Adrenal gland (tissue), 19 donors: ENCODE data around the gene MDM2. TPM values are rescaled to one million over a fixed set of nuclear protein-coding genes. Genes with fewer than 3 reads are reported as not detected.

Experiments
- DNase-seq, 7 donors: peaks; one replicate each; pipeline ENCODE4 v3.0.0-alpha.2; 2019 to 2020
- H3K27ac ChIP-seq, 5 donors: fragments of 200-600 bp; sonication (generic) in 4 of 5; 1 replicate in 3 of 5; 2 replicates in 2 of 5; pipeline versions ENCODE4 v1.5.1 to v1.8.0; 2016 to 2020; ENCODE audit warnings: mild to moderate bottlenecking in 1 of 5
- H3K27me3 ChIP-seq: fragments of 200-600 bp; 2 replicates; pipeline ENCODE4 v1.8.0; 2021
- H3K36me3 ChIP-seq, 2 donors: fragments of 200-600 bp; replicated peaks in 1 of 2; 1 replicate in 1 of 2; 2 replicates in 1 of 2; pipeline versions ENCODE4 v1.5.1 to v1.8.0; 2018 to 2022
- H3K4me1 ChIP-seq, 2 donors: fragments of 200-600 bp; replicated peaks in 1 of 2; 1 replicate in 1 of 2; 2 replicates in 1 of 2; pipeline versions ENCODE4 v1.5.1 to v1.8.0; 2018 to 2021
- H3K4me3 ChIP-seq, 4 donors: fragments of 200-600 bp; sonication (generic) in 3 of 4; one replicate each; pipeline ENCODE4 v1.5.1; 2016 to 2018
- H3K9me3 ChIP-seq, 3 donors: fragments of 200-600 bp; sonication (generic) in 1 of 3; replicated peaks in 1 of 3; 1 replicate in 2 of 3; 2 replicates in 1 of 3; pipeline versions ENCODE4 v1.5.1 to v1.8.0; 2016 to 2021
- POLR2A ChIP-seq, 2 donors: fragments of 450-650 bp; IDR thresholded peaks; one replicate each; pipeline ENCODE4 v1.6.1; 2017; ENCODE audit warnings: antibody characterized with exemption in 2 of 2, mild to moderate bottlenecking in 2 of 2, moderate library complexity in 1 of 2
- WGBS, 4 donors: extraction: QIAGEN DNeasy Blood & Tissue Kit in 2 of 4; methylation state at CpG; one replicate each; pipeline versions ENCODE4 v1.1.5 to v1.1.7; 2013 to 2017; 5-methylcytosine and 5-hydroxymethylcytosine counted together
- intact Hi-C, 2 donors: fragments of 100-400 bp; cut with DNase I; formaldehyde crosslinking; loops; one replicate each; pipeline versions ENCODE4 v1.14.1 to v1.15.0; 2022 to 2023
- long read RNA-seq, 10 donors: library from polyadenylated mRNA in 3 of 10; unstranded in 2 of 10; stranded (forward) in 1 of 10; transcript quantifications; one replicate each; pipeline ENCODE4 v2.0.0 and lab custom pipeline, GENCODE V29; 2021 to 2026
- polyA plus RNA-seq, 3 donors: library from polyadenylated mRNA; stranded (reverse); fragments of 200-250 nt in 2 of 3; fragments of 350-450 nt in 1 of 3; fragmentation: Illumina TruSeq in 1 of 3; extraction: RNeasy Lipid Tissue Mini Kit (QIAGEN cat#74804) in 1 of 3; gene quantifications; one replicate each; pipeline ENCODE4 v1.2.3, GENCODE V29; 2013 to 2014
- total RNA-seq, 9 donors: library from RNA; depleted of rRNA in 4 of 9; stranded (reverse); fragments of >200 nt in 4 of 9; fragments of 120-200 nt in 1 of 9; fragmentation: NEBNext Ultra II Directional in 1 of 9; extraction: Animal tissue kit (Norgen Biotek cat#: 25700) in 1 of 9; gene quantifications; one replicate each; pipeline versions ENCODE4 v1.1.0 to v1.2.4, GENCODE V29; 2013 to 2023
- TF ChIP-seq, protein P1 (sequence below), 6 experiments: fragments of 450-650 bp in 4 of 6; fragments of 200-600 bp in 2 of 6; sonication (generic) in 1 of 6; IDR thresholded peaks; 1 replicate in 5 of 6; 2 replicates in 1 of 6; pipeline versions ENCODE4 v1.5.1 to v1.8.0; 2016 to 2021; ENCODE audit warnings: antibody characterized with exemption in 6 of 6, mild to moderate bottlenecking in 2 of 6, moderate library complexity in 1 of 6
- donor health status: healthy with polysubstance abuse.
- donor health status: Bipolar disorder and iron deficiency.
- donor health status: DM: yes; HTN: yes; CAD: no.
- donor health status: DM: no; HTN: no; CAD: no.
- donor health status: DM: no; HTN: no; CAD: no.
- donor health status: DM: yes; HTN: yes; CAD: no.

The MDM2 gene
- 100 to 1,000 TPM in 4 of 9 donors, 10 to 100 TPM in 5; 44.3 to 144 (median 99.9) TPM for total RNA-seq
- 100 to 1,000 TPM in 2 of 3 donors, 10 to 100 TPM in 1; 52.0 to 241 (median 134) TPM for polyA plus RNA-seq
- long read RNA-seq, donor 1, full-length matches to known transcripts = 4 of 4 reads
- long read RNA-seq, donor 1, partial matches to known transcripts = 0 of 4 reads
- long read RNA-seq, donor 1, other reads (novel, unspliced or antisense) = 0 of 4 reads
- long read RNA-seq, donor 2, full-length matches to known transcripts = 8 of 8 reads
- long read RNA-seq, donor 2, partial matches to known transcripts = 0 of 8 reads
- long read RNA-seq, donor 2, other reads (novel, unspliced or antisense) = 0 of 8 reads
- long read RNA-seq, donor 3, full-length matches to known transcripts = 6 of 19 reads
- long read RNA-seq, donor 3, partial matches to known transcripts = 6 of 19 reads
- long read RNA-seq, donor 3, other reads (novel, unspliced or antisense) = 7 of 19 reads
- long read RNA-seq, donor 4, full-length matches to known transcripts = 3 of 3 reads
- long read RNA-seq, donor 4, partial matches to known transcripts = 0 of 3 reads
- long read RNA-seq, donor 4, other reads (novel, unspliced or antisense) = 0 of 3 reads
- long read RNA-seq, donor 5, full-length matches to known transcripts = 8 of 11 reads
- long read RNA-seq, donor 5, partial matches to known transcripts = 0 of 11 reads
- long read RNA-seq, donor 5, other reads (novel, unspliced or antisense) = 3 of 11 reads
- long read RNA-seq, donor 6, full-length matches to known transcripts = 8 of 10 reads
- long read RNA-seq, donor 6, partial matches to known transcripts = 0 of 10 reads
- long read RNA-seq, donor 6, other reads (novel, unspliced or antisense) = 2 of 10 reads
- long read RNA-seq, donor 7, full-length matches to known transcripts = 5 of 5 reads
- long read RNA-seq, donor 7, partial matches to known transcripts = 0 of 5 reads
- long read RNA-seq, donor 7, other reads (novel, unspliced or antisense) = 0 of 5 reads
- long read RNA-seq, donor 8, full-length matches to known transcripts = 7 of 7 reads
- long read RNA-seq, donor 8, partial matches to known transcripts = 0 of 7 reads
- long read RNA-seq, donor 8, other reads (novel, unspliced or antisense) = 0 of 7 reads
- long read RNA-seq, donor 9, full-length matches to known transcripts = 8 of 8 reads
- long read RNA-seq, donor 9, partial matches to known transcripts = 0 of 8 reads
- long read RNA-seq, donor 9, other reads (novel, unspliced or antisense) = 0 of 8 reads
- long read RNA-seq, donor 10, partial matches to known transcripts = 0 of 1 reads
- long read RNA-seq, donor 10, other reads (novel, unspliced or antisense) = 0 of 1 reads

DNA sequence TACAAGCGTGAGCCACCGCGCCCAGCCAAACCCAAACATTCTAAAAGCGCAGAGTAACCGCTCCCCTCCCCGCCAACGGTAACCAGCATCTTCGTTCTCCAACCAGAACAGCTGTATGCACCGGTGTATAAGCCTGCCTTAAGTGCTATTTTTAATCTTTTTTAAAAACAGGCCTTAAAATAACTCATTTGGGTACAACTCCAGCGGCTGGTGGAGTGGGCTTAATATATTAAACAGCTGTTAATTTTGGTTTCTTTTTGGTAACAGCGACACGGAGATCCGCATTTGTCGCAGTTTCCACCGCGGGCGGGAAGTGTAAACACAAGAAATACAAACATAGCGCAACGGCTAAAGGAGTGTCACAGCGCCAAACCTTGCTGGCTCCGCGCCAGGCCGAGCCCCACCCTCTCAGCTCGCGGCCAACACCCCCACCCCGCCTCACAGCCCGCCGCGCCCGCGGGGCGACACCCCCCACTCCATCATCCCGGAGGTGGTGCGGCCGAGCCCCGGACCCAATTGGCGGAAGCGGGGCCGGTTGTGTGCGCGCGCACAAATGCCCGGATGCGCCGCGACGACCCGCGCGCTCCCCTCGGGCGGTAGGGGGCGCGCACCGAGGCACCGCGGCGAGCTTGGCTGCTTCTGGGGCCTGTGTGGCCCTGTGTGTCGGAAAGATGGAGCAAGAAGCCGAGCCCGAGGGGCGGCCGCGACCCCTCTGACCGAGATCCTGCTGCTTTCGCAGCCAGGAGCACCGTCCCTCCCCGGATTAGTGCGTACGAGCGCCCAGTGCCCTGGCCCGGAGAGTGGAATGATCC lies at the start of gene MDM2:
Gene MDM2, plus strand, starts transcription at position 602 of the 812 bp plus-strand sequence. CDS start 301 bp downstream, outside the sequence.
- 0 to 1% (median 0%) methylated on average over 19 to 72 of the region's 72 CpGs for WGBS, 4 donors
- TF ChIP-seq, protein P1, sequence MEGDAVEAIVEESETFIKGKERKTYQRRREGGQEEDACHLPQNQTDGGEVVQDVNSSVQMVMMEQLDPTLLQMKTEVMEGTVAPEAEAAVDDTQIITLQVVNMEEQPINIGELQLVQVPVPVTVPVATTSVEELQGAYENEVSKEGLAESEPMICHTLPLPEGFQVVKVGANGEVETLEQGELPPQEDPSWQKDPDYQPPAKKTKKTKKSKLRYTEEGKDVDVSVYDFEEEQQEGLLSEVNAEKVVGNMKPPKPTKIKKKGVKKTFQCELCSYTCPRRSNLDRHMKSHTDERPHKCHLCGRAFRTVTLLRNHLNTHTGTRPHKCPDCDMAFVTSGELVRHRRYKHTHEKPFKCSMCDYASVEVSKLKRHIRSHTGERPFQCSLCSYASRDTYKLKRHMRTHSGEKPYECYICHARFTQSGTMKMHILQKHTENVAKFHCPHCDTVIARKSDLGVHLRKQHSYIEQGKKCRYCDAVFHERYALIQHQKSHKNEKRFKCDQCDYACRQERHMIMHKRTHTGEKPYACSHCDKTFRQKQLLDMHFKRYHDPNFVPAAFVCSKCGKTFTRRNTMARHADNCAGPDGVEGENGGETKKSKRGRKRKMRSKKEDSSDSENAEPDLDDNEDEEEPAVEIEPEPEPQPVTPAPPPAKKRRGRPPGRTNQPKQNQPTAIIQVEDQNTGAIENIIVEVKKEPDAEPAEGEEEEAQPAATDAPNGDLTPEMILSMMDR (IDR thresholded peaks at IDR 0.05) = peak; percentile 55 to 85 (median 78)
- TF ChIP-seq POLR2A (IDR thresholded peaks at IDR 0.05) = peak; percentile 82 to 90
- H3K27me3 ChIP-seq = no peaks in the 10 kb centered on the region
- H3K27ac ChIP-seq = peak within 1 kb of the TSS; percentile 95 to 100 (median 99)
- intact Hi-C loops = no loop called here
- peaks cover 0 to 9% of the 10 kb centered on the region in 2 donors for H3K36me3 ChIP-seq
- peak within 1 kb of the TSS; percentile 74 to 89 (median 88) for H3K4me3 ChIP-seq
- DNase-seq = peak; percentile 95 to 97 (median 96)
- H3K9me3 ChIP-seq = no peaks in the 10 kb centered on the region
- H3K4me1 ChIP-seq = peaks cover 16 to 30% of the 10 kb centered on the region in 2 donors

DNA sequence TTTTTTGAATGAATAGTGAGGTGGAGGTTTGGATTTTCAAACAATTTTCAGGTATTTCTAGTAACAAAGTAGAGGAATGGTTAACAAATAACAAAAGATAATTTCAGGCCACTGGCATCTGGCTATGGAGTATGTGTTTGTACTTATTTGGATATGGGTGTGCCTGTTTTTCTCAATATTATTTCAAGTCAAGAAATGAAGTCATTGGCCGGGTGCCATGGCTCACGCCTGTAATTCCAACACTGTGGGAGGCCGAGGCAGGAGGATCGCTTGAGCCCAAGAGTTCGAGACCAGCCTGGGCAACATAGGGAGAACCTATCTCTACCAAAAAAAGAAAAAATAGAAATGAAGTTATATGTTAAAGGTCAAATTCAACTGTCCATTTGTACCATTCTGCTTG lies 48.1 kb upstream of the MDM2 start:
- no peak for DNase-seq
- H3K4me1 ChIP-seq = no peaks in the 10 kb centered on the region
- H3K36me3 ChIP-seq = peaks cover 0 to 21% of the 10 kb centered on the region in 2 donors
- TF ChIP-seq, protein P1 (IDR thresholded peaks at IDR 0.05) = no peak
- TF ChIP-seq POLR2A (IDR thresholded peaks at IDR 0.05) = no peak
- no peak overlapping the region for H3K4me3 ChIP-seq
- H3K27ac ChIP-seq = no peak overlapping the region
- WGBS, 4 donors = 95 to 97% (median 95%) methylated on average over 5 of the region's 5 CpGs
- no peaks in the 10 kb centered on the region for H3K27me3 ChIP-seq
- no peaks in the 10 kb centered on the region for H3K9me3 ChIP-seq
- intact Hi-C loops = no loop called here

DNA sequence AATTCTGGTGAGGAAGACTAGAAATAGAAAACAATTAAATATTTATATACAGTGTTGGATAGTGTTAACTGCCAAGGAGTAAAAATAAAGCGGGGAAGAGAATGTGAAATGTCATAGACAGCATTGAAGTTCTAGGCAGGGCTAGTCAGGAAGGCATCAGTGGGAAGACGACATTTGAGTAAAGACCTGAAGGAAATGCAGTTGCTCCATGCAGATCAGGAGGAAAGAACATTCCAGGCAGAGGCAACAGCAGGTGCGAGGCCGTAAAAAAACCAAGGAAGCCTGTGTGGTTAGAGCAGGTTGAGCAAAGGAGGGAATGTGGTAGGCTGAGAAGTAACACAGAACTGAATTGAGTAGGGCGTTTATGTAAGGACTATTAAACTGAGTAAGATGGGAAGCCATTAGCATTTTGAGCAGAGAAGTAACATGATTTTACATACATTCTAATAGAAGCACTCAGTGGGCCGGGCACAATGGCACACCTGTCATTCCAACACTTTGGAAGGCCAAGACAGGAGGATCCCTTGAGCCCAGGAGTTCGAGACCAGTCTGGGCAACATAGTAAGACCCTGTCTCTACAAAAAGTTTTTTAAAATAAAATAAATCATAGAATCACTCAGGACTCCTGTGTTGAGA lies 47.1 kb upstream of the MDM2 start:
- no peaks in the 10 kb centered on the region for H3K9me3 ChIP-seq
- WGBS, 4 donors = 94 to 98% (median 97%) methylated on average over 7 of the region's 7 CpGs
- no peak overlapping the region for H3K27ac ChIP-seq
- intact Hi-C loops = no loop called here
- H3K4me1 ChIP-seq = no peaks in the 10 kb centered on the region
- H3K4me3 ChIP-seq = no peak overlapping the region
- TF ChIP-seq, protein P1 (IDR thresholded peaks at IDR 0.05) = no peak
- no peak for TF ChIP-seq POLR2A (IDR thresholded peaks at IDR 0.05)
- no peaks in the 10 kb centered on the region for H3K27me3 ChIP-seq
- no peak for DNase-seq
- peaks cover 0 to 11% of the 10 kb centered on the region in 2 donors for H3K36me3 ChIP-seq
